Keratinocyte (primary cell): ENCODE measurements around the gene ADIPOR2. TPM values are rescaled to one million over a fixed set of nuclear protein-coding genes. Genes with fewer than 3 reads are reported as not detected.

Experiments
- DNase-seq: peaks from one replicate; pipeline ENCODE4 v3.0.0-alpha.2; 2011; ENCODE audit warnings: low read depth, missing footprints, low spot score
- FAIRE-seq: peaks from 2 replicates; lab custom pipeline; 2011; peaks lifted over from hg19 to GRCh38; lab: Jason Lieb, UNC
- H2AFZ ChIP-seq: 2 replicates; pipeline ENCODE4 v1.6.0; 2012; ENCODE audit warnings: low read length, control low read depth, inconsistent platforms; ENCODE audit not compliant: control insufficient read depth
- H3K27ac ChIP-seq: 2 replicates; pipeline ENCODE4 v1.5.1; 2011; ENCODE audit warnings: low read length; ENCODE audit not compliant: control insufficient read depth, insufficient read depth
- H3K27me3 ChIP-seq: 3 replicates; pipeline ENCODE4 v1.6.0; 2011; ENCODE audit warnings: low read length; ENCODE audit not compliant: control insufficient read depth, insufficient read depth; ENCODE audit errors: extremely low read depth
- H3K36me3 ChIP-seq, 2 experiments: 2 replicates in 1 of 2; 3 replicates in 1 of 2; pipeline ENCODE4 v1.5.1; 2011; ENCODE audit warnings: low read length in 2 of 2, mild to moderate bottlenecking in 1 of 2; ENCODE audit not compliant: control insufficient read depth in 2 of 2, insufficient read depth in 2 of 2; ENCODE audit errors: extremely low read depth in 1 of 2
- H3K4me1 ChIP-seq: 3 replicates; pipeline ENCODE4 v1.5.1; 2011; ENCODE audit warnings: low read length; ENCODE audit not compliant: control insufficient read depth, insufficient read depth; ENCODE audit errors: extremely low read depth
- H3K4me2 ChIP-seq: 3 replicates; pipeline ENCODE4 v1.6.0; 2011; ENCODE audit warnings: low read depth, low read length; ENCODE audit not compliant: control insufficient read depth, insufficient read depth; ENCODE audit errors: extremely low read depth
- H3K4me3 ChIP-seq, 3 experiments: fragments of 200-600 bp in 1 of 3; sonication (generic) in 1 of 3; 2 replicates in 2 of 3; 3 replicates in 1 of 3; pipeline ENCODE4 v1.5.1; 2011 to 2016; ENCODE audit warnings: low read length in 3 of 3, mild to moderate bottlenecking in 3 of 3, control low read depth in 2 of 3, inconsistent platforms in 1 of 3, low read depth in 1 of 3, mixed read lengths in 1 of 3, mixed run types in 1 of 3, moderate library complexity in 1 of 3; ENCODE audit not compliant: control insufficient read depth in 2 of 3, insufficient read depth in 2 of 3; ENCODE audit errors: extremely low read depth in 1 of 3
- H3K79me2 ChIP-seq: 2 replicates; pipeline ENCODE4 v1.6.0; 2012; ENCODE audit warnings: low read length; ENCODE audit not compliant: control insufficient read depth, insufficient read depth
- H3K9ac ChIP-seq: 3 replicates; pipeline ENCODE4 v1.6.0; 2011; ENCODE audit warnings: low read length; ENCODE audit not compliant: control insufficient read depth, insufficient read depth; ENCODE audit errors: extremely low read depth
- H3K9me1 ChIP-seq: 3 replicates; pipeline ENCODE4 v1.6.0; 2011; ENCODE audit warnings: low read length; ENCODE audit not compliant: control insufficient read depth, insufficient read depth; ENCODE audit errors: extremely low read depth
- H3K9me3 ChIP-seq: 2 replicates; pipeline ENCODE4 v1.5.1; 2012; ENCODE audit warnings: low read depth, low read length; ENCODE audit not compliant: control insufficient read depth
- H4K20me1 ChIP-seq: 3 replicates; pipeline ENCODE4 v1.6.0; 2011; ENCODE audit warnings: low read length; ENCODE audit not compliant: control insufficient read depth, insufficient read depth; ENCODE audit errors: extremely low read depth
- CTCF ChIP-seq, 3 experiments: IDR thresholded peaks in 1 of 3; conservative IDR thresholded peaks in 1 of 3; optimal IDR thresholded peaks in 1 of 3; 2 replicates in 2 of 3; 3 replicates in 1 of 3; pipeline versions ENCODE3 to v1.5.1; 2011; ENCODE audit warnings: low read length in 3 of 3, mild to moderate bottlenecking in 3 of 3, moderate library complexity in 2 of 3, control low read depth in 1 of 3, inconsistent platforms in 1 of 3; ENCODE audit not compliant: insufficient read depth in 2 of 3; ENCODE audit errors: extremely low read depth in 1 of 3
- EZH2 ChIP-seq: IDR thresholded peaks from one replicate; pipeline ENCODE4 v1.6.1; 2012; ENCODE audit warnings: inconsistent platforms, mild to moderate bottlenecking, low read length, moderate library complexity
- dilution Hi-C: fragments of 300-500 bp; cut with MboI; formaldehyde crosslinking; loops from one replicate; pipeline ENCODE4 v1.7.0; 2020; ENCODE audit warnings: low sequenced_read_pairs; ENCODE audit not compliant: extremely low pct_ligation_motif_present
- polyA plus RNA-seq, 5 experiments: library from polyadenylated mRNA; depleted of rRNA in 3 of 5; stranded (reverse) in 3 of 5; stranded (forward) in 1 of 5; unstranded in 1 of 5; fragments of >200 nt; gene quantifications; 1 replicate in 1 of 5; 2 replicates in 3 of 5; 3 replicates in 1 of 5; pipeline versions ENCODE4 v1.2.1 to v1.2.3, GENCODE V29; 2011 to 2012; ENCODE audit warnings: missing spikeins in 2 of 5, low read depth in 1 of 5, low replicate concordance in 1 of 5

The ADIPOR2 gene
- polyA plus RNA-seq, 1 donor (not counting 4 experiments of a cell fraction or from before 2014, with no cell fraction given) = 59.4 TPM

GRCh38 chr12:1792406-1792805 lies 101.5 kb downstream of the ADIPOR2 start:
- FAIRE-seq = no peak
- Histone ChIP-seq H3K79me2 (no peaks in the 10 kb centered on the region), H3K4me3 (no peak overlapping the region), H3K4me2 (no peak overlapping the region), H3K9me1 (no peaks in the 10 kb centered on the region), H3K27me3 (no peaks in the 10 kb centered on the region), H4K20me1 (peaks cover 2% of the 10 kb centered on the region), H3K9ac (no peak overlapping the region), H3K36me3 (peaks cover 2 to 11% of the 10 kb centered on the region in 2 experiments), H2AFZ (no peak overlapping the region), H3K9me3 (no peaks in the 10 kb centered on the region), H3K27ac (no peak overlapping the region), H3K4me1 (peaks cover 8% of the 10 kb centered on the region)
- dilution Hi-C loops = no loop called here
- no peak for TF ChIP-seq EZH2
- no peak for TF ChIP-seq CTCF (optimal IDR thresholded peaks at IDR 0.05 in 1 of 3, IDR thresholded peaks at IDR 0.05 in 1 of 3, conservative IDR thresholded peaks at IDR 0.05 in 1 of 3; ENCODE audit: extremely low read depth in 1 of 3, insufficient read depth in 2 of 3, low read length in 3 of 3)
- no peak for DNase-seq

- dilution Hi-C loops = no loop called here
- DNase-seq = no peak
- no peaks in the 10 kb centered on the region for H3K9me1 ChIP-seq
- H2AFZ ChIP-seq = no peak overlapping the region
- no peaks in the 10 kb centered on the region for H3K79me2 ChIP-seq
- no peak overlapping the region for H3K4me3 ChIP-seq
- H3K4me2 ChIP-seq = no peak overlapping the region
- H3K9me3 ChIP-seq = no peaks in the 10 kb centered on the region
- H3K4me1 ChIP-seq = peaks cover 8% of the 10 kb centered on the region
- TF ChIP-seq EZH2 = no peak
- no peak for TF ChIP-seq CTCF (optimal IDR thresholded peaks at IDR 0.05 in 1 of 3, IDR thresholded peaks at IDR 0.05 in 1 of 3, conservative IDR thresholded peaks at IDR 0.05 in 1 of 3; ENCODE audit: extremely low read depth in 1 of 3, insufficient read depth in 2 of 3, low read length in 3 of 3)
- H4K20me1 ChIP-seq = peaks cover 2% of the 10 kb centered on the region
- no peak overlapping the region for H3K27ac ChIP-seq
- peaks cover under 1 to 6% of the 10 kb centered on the region in 2 experiments for H3K36me3 ChIP-seq
- H3K9ac ChIP-seq = no peak overlapping the region
- H3K27me3 ChIP-seq = no peaks in the 10 kb centered on the region
- no peak for FAIRE-seq
Observed at GRCh38 chr12:1793426-1794210, 102.7 kb downstream of the ADIPOR2 start.
